Body of pancreas (tissue), 4 donors: Measurements from ENCODE around the gene SGSH.

ENCODE experiments used
- POLR2A ChIP-seq, 3 donors: fragments of 450-650 bp; IDR thresholded peaks; one replicate each; pipeline ENCODE4 v1.6.1; 2016; ENCODE audit warnings: antibody characterized with exemption in 3 of 3, mild to moderate bottlenecking in 2 of 3
- TF ChIP-seq, protein P1 (sequence below), 7 experiments: fragments of 450-650 bp in 4 of 7; fragments of 200-600 bp in 3 of 7; sonication (generic) in 3 of 7; IDR thresholded peaks; one replicate each; pipeline ENCODE4 v1.5.1; 2016 to 2019; ENCODE audit warnings: antibody characterized with exemption in 7 of 7

DNA sequence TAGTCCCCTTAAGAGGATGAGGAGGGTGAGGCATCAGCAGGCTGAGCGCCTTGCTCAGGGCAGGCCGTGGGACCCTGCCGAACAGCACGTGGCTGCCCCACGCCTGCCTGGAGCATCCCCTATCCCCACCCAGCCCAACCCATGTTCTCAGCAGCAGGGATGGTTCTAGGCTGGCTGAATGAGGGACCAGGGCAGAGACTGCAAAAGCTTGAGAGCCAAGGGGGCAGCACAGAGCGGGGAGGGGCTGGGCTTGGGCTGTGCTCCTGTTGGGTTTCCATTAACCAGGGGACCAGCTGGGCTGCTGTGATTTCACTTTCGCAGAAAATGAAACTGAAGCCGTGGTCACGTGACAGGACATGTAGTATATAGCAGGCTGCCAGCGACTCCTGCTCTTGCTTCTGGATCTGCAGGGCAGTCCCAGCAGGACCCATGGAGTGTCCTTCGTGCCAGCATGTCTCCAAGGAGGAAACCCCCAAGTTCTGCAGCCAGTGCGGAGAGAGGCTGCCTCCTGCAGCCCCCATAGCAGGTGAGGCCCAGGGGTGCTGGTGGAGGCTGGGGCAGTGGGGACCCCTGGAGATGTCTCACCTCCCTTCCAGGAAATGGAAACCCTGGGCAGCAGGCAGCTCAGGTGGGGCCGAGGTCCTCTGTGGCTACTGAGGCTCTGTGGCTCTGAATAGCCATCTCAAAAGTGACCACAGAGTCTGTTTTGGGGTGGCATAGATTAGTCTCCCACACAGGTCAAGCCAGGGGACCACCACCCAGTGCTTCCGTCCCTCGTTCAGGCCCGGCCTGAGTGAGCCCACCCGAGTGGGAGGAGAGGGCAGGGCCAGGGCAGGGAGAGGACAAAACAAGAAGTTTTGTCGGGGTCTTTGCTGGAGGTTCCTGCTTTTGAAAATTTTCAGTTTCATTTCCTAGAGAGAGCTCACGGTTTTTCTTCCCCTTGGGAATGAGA is 43.4 kb upstream of the SGSH start:
- TF ChIP-seq, protein P1, sequence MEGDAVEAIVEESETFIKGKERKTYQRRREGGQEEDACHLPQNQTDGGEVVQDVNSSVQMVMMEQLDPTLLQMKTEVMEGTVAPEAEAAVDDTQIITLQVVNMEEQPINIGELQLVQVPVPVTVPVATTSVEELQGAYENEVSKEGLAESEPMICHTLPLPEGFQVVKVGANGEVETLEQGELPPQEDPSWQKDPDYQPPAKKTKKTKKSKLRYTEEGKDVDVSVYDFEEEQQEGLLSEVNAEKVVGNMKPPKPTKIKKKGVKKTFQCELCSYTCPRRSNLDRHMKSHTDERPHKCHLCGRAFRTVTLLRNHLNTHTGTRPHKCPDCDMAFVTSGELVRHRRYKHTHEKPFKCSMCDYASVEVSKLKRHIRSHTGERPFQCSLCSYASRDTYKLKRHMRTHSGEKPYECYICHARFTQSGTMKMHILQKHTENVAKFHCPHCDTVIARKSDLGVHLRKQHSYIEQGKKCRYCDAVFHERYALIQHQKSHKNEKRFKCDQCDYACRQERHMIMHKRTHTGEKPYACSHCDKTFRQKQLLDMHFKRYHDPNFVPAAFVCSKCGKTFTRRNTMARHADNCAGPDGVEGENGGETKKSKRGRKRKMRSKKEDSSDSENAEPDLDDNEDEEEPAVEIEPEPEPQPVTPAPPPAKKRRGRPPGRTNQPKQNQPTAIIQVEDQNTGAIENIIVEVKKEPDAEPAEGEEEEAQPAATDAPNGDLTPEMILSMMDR (IDR thresholded peaks at IDR 0.05): peak in 3 of 7 experiments; percentile 12 to 23 (median 16)
- peak; percentile 21 to 92 (median 87) for TF ChIP-seq POLR2A (IDR thresholded peaks at IDR 0.05)
